Ascending aorta (tissue), 2 donors: Measurements from ENCODE around the gene FHIT. TPM values are rescaled to one million over a fixed set of nuclear protein-coding genes. Genes with fewer than 3 reads are reported as not detected.
"Not testable (repeated sequence)": the region's sequence is repeated elsewhere in the genome, so short reads cannot be mapped to it uniquely, and the experiment has no call there.

Experiments used
- DNase-seq, 2 donors: peaks; one replicate each; pipeline ENCODE4 v3.0.0-alpha.2; 2019; ENCODE audit warnings: low spot score in 2 of 2
- H3K27ac ChIP-seq, 2 donors: fragments of 200-600 bp; sonication (generic); one replicate each; pipeline ENCODE4 v1.5.1; 2016 to 2017; ENCODE audit warnings: mild to moderate bottlenecking in 1 of 2
- H3K27me3 ChIP-seq: fragments of 200-600 bp; sonication (generic); one replicate; pipeline ENCODE4 v1.5.1; 2017
- H3K36me3 ChIP-seq, 2 donors: fragments of 200-600 bp; sonication (generic); one replicate each; pipeline ENCODE4 v1.5.1; 2016
- H3K4me1 ChIP-seq, 2 donors: fragments of 200-600 bp; sonication (generic); one replicate each; pipeline ENCODE4 v1.5.1; 2016 to 2017; ENCODE audit warnings: mild to moderate bottlenecking in 1 of 2
- H3K4me3 ChIP-seq, 2 donors: fragments of 200-600 bp; sonication (generic); one replicate each; pipeline ENCODE4 v1.5.1; 2016 to 2017; ENCODE audit warnings: mild to moderate bottlenecking in 1 of 2
- H3K9me3 ChIP-seq, 2 donors: fragments of 200-600 bp; sonication (generic); one replicate each; pipeline ENCODE4 v1.5.1; 2016
- CTCF ChIP-seq, 3 experiments: fragments of 200-600 bp in 2 of 3; fragments of 450-650 bp in 1 of 3; sonication (generic) in 2 of 3; IDR thresholded peaks; one replicate each; pipeline ENCODE4 v1.5.1; 2016 to 2019; ENCODE audit warnings: antibody characterized with exemption in 3 of 3, mild to moderate bottlenecking in 1 of 3, moderate library complexity in 1 of 3
- intact Hi-C: fragments of 100-400 bp; cut with DNase I; formaldehyde crosslinking; loops from one replicate; pipeline ENCODE4 v1.15.1; 2023
- total RNA-seq: library from RNA; depleted of rRNA; stranded (reverse); fragments of >200 nt; gene quantifications from one replicate; pipeline ENCODE4 v1.1.0, GENCODE V29; 2016

FHIT gene
- total RNA-seq, 1 donor from 2014 or later: 0.21 TPM

GRCh38 chr3:59938828-59939227 is 1312.4 kb downstream of the FHIT start:
- no peak for DNase-seq
- Histone ChIP-seq H3K36me3 (no peaks in the 10 kb centered on the region), H3K27me3 (no peaks in the 10 kb centered on the region), H3K4me3 (no peak overlapping the region), H3K4me1 (no peaks in the 10 kb centered on the region), H3K9me3 (no peaks in the 10 kb centered on the region), H3K27ac (no peak overlapping the region)
- TF ChIP-seq CTCF (IDR thresholded peaks at IDR 0.05): no peak
- intact Hi-C loops: no loop called here

GRCh38 chr3:59937201-59937600 is 1314.1 kb downstream of the FHIT start:
- H3K4me1 ChIP-seq: no peaks in the 10 kb centered on the region
- no peaks in the 10 kb centered on the region for H3K27me3 ChIP-seq
- no peaks in the 10 kb centered on the region for H3K9me3 ChIP-seq
- no peak for DNase-seq
- H3K36me3 ChIP-seq: no peaks in the 10 kb centered on the region
- TF ChIP-seq CTCF (IDR thresholded peaks at IDR 0.05): no peak
- H3K27ac ChIP-seq: no peak overlapping the region
- no peak overlapping the region for H3K4me3 ChIP-seq
- intact Hi-C loops: no loop called here

- TF ChIP-seq CTCF (IDR thresholded peaks at IDR 0.05): no peak
- H3K27me3 ChIP-seq: no peaks in the 10 kb centered on the region
- no peak overlapping the region for H3K4me3 ChIP-seq
- no peak for DNase-seq
- no peaks in the 10 kb centered on the region for H3K4me1 ChIP-seq
- no peaks in the 10 kb centered on the region for H3K9me3 ChIP-seq
- H3K36me3 ChIP-seq: no peaks in the 10 kb centered on the region
- intact Hi-C loops: no loop called here
- no peak overlapping the region for H3K27ac ChIP-seq
These were observed 1314.8 kb downstream of the FHIT start for GRCh38 chr3:59936472-59936871.

- no peaks in the 10 kb centered on the region for H3K27me3 ChIP-seq
- no peak for TF ChIP-seq CTCF (IDR thresholded peaks at IDR 0.05)
- intact Hi-C loops: no loop called here
- H3K27ac ChIP-seq: no peak overlapping the region
- no peaks in the 10 kb centered on the region for H3K36me3 ChIP-seq
- no peaks in the 10 kb centered on the region for H3K9me3 ChIP-seq
- no peaks in the 10 kb centered on the region for H3K4me1 ChIP-seq
- no peak overlapping the region for H3K4me3 ChIP-seq
- DNase-seq: no peak
These were observed 1316.2 kb downstream of the FHIT start for GRCh38 chr3:59935025-59935424.

GRCh38 chr3:59934560-59934959 is 1316.7 kb downstream of the FHIT start:
- DNase-seq, H3K27ac ChIP-seq, H3K4me1 ChIP-seq, H3K9me3 ChIP-seq, H3K27me3 ChIP-seq, H3K4me3 ChIP-seq, intact Hi-C loops, H3K36me3 ChIP-seq: not testable (repeated sequence)

- no peak for TF ChIP-seq CTCF (IDR thresholded peaks at IDR 0.05)
- Histone ChIP-seq H3K9me3 (no peaks in the 10 kb centered on the region), H3K27me3 (no peaks in the 10 kb centered on the region), H3K36me3 (no peaks in the 10 kb centered on the region), H3K4me3 (no peak overlapping the region), H3K27ac (no peak overlapping the region), H3K4me1 (no peaks in the 10 kb centered on the region)
- intact Hi-C loops: no loop called here
- DNase-seq: no peak
These were observed 1321.1 kb downstream of the FHIT start for GRCh38 chr3:59930170-59930569.
